ENCODE data around the gene UTY. TPM values are rescaled to one million over a fixed set of nuclear protein-coding genes. Genes with fewer than 3 reads are reported as not detected.

The UTY gene
- total RNA-seq, 4 donors from 2014 or later, result not detected

GRCh38 chrY:13361656-13362636 lies 117.9 kb downstream of the UTY start:
- Histone ChIP-seq H3K27ac (no peak overlapping the region), H3K36me3 (no peaks in the 10 kb centered on the region)
- intact Hi-C loops (cut with DNase I; ENCODE audit: low total_unique reads), result no loop called here

GRCh38 chrY:13351443-13351842 lies 128.4 kb downstream of the UTY start:
- DNase-seq, result no peak
- no peaks in the 10 kb centered on the region for H3K36me3 ChIP-seq
- no peaks in the 10 kb centered on the region for H3K27me3 ChIP-seq
- TF ChIP-seq POLR2A (IDR thresholded peaks at IDR 0.05) (no peak), CTCF (IDR thresholded peaks at IDR 0.05) (no peak)
- no peak overlapping the region for H3K27ac ChIP-seq
- no peaks in the 10 kb centered on the region for H3K4me1 ChIP-seq
- intact Hi-C loops (cut with DNase I; ENCODE audit: low total_unique reads), result no loop called here
- H3K4me3 ChIP-seq, result no peak overlapping the region
- no peaks in the 10 kb centered on the region for H3K9me3 ChIP-seq

More at GRCh38 chrY:13361656-13362636, 117.9 kb downstream of the UTY start:
- Histone ChIP-seq H3K4me1 (no peaks in the 10 kb centered on the region), H3K27me3 (no peaks in the 10 kb centered on the region), H3K4me3 (no peak overlapping the region), H3K9me3 (no peaks in the 10 kb centered on the region)
- TF ChIP-seq POLR2A (IDR thresholded peaks at IDR 0.05), result no peak
- TF ChIP-seq CTCF (IDR thresholded peaks at IDR 0.05), result no peak
- no peak for DNase-seq

- H3K27me3 ChIP-seq, result no peaks in the 10 kb centered on the region
- no peaks in the 10 kb centered on the region for H3K36me3 ChIP-seq
- DNase-seq, result no peak
- H3K4me1 ChIP-seq, result no peaks in the 10 kb centered on the region
- H3K27ac ChIP-seq, result no peak overlapping the region
- intact Hi-C loops (cut with DNase I; ENCODE audit: low total_unique reads), result no loop called here
- H3K9me3 ChIP-seq, result no peaks in the 10 kb centered on the region
- no peak overlapping the region for H3K4me3 ChIP-seq
- TF ChIP-seq CTCF (IDR thresholded peaks at IDR 0.05) (no peak), POLR2A (IDR thresholded peaks at IDR 0.05) (no peak)
These were observed 132.7 kb downstream of the UTY start for GRCh38 chrY:13347106-13347505.

GRCh38 chrY:13345549-13345948 lies 134.3 kb downstream of the UTY start:
- TF ChIP-seq POLR2A (IDR thresholded peaks at IDR 0.05), result no peak
- TF ChIP-seq CTCF (IDR thresholded peaks at IDR 0.05), result no peak
- H3K4me3 ChIP-seq, result no peak overlapping the region
- H3K9me3 ChIP-seq, result no peaks in the 10 kb centered on the region
- DNase-seq, result no peak
- H3K36me3 ChIP-seq, result no peaks in the 10 kb centered on the region
- H3K27me3 ChIP-seq, result no peaks in the 10 kb centered on the region
- intact Hi-C loops (cut with DNase I; ENCODE audit: low total_unique reads), result no loop called here
- H3K4me1 ChIP-seq, result no peaks in the 10 kb centered on the region
- no peak overlapping the region for H3K27ac ChIP-seq

GRCh38 chrY:13343307-13343946 lies 136.4 kb downstream of the UTY start:
- H3K4me3 ChIP-seq, result no peak overlapping the region
- intact Hi-C loops (cut with DNase I; ENCODE audit: low total_unique reads), result no loop called here
- no peak overlapping the region for H3K27ac ChIP-seq
- H3K4me1 ChIP-seq, result no peaks in the 10 kb centered on the region
- no peaks in the 10 kb centered on the region for H3K27me3 ChIP-seq
- H3K9me3 ChIP-seq, result no peaks in the 10 kb centered on the region
- H3K36me3 ChIP-seq, result no peaks in the 10 kb centered on the region
- no peak for DNase-seq
- no peak for TF ChIP-seq CTCF (IDR thresholded peaks at IDR 0.05)
- TF ChIP-seq POLR2A (IDR thresholded peaks at IDR 0.05), result no peak
